ENCODE measurements around the gene SATB1. TPM values are rescaled to one million over a fixed set of nuclear protein-coding genes. Genes with fewer than 3 reads are reported as not detected.

Gene SATB1
- total and polyA plus RNA-seq, 2 experiments from 2014 or later: 17.4 to 28.9 TPM

DNA sequence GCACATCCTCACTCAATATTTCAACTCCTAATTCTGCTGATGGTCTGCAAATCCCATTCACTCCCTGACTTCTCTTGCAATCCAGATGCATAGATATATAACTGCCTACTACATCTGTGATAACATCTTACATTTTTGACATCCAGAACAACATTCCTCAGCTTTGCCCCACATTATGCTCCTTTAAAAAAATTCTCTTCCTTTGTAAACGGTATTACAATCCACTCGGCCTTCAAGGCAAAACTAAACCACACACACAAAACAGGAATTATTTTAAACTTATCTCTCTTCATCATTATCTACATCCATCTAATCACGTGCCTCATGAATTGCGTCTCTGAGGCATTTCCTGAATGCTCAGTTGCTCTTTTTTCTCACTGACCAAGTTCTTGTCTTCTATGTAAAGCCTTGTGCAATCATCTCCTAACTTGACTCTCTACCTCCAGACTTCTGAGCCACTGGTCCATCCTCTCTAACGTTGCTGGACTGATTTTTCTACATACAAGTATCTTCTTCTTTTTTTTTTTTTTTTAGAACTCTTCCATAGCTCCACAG, 117.0 kb downstream of the SATB1 start (continued):
- TF ChIP-seq REST (IDR thresholded peaks at IDR 0.05; ENCODE audit: unreplicated experiment): no peak
- no peak for TF ChIP-seq STAT1 (IDR thresholded peaks at IDR 0.05; ENCODE audit: unreplicated experiment)

DNA sequence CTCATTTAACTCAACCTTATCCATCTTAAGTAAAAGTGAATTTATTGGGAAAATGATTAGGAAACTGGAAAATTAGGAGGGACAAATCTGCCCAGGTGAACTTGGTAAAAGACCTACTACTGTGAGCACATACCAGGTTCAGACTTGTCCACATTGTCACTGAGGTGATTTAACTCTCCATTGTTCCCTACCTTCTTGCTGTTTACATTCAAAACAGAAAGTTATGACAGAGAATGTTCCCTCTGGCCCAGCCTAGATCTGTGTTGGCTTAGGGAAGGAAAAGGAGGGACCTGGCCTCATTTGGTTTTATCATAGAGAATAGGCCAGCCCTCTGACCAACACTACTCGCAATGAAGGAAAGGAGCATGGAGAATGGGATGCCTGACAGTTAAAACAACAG, 117.6 kb downstream of the SATB1 start:
- H3K4me1 Mint-ChIP-seq: no peaks in the 10 kb centered on the region; the same call in 2 of the 3 replicates
- TF ChIP-seq ZNF331 (CRISPR knock-in tag; IDR thresholded peaks at IDR 0.05; ENCODE audit: low read depth) (no peak), STAT1 (IDR thresholded peaks at IDR 0.05; ENCODE audit: unreplicated experiment) (no peak)
- TF ChIP-seq, protein P1, sequence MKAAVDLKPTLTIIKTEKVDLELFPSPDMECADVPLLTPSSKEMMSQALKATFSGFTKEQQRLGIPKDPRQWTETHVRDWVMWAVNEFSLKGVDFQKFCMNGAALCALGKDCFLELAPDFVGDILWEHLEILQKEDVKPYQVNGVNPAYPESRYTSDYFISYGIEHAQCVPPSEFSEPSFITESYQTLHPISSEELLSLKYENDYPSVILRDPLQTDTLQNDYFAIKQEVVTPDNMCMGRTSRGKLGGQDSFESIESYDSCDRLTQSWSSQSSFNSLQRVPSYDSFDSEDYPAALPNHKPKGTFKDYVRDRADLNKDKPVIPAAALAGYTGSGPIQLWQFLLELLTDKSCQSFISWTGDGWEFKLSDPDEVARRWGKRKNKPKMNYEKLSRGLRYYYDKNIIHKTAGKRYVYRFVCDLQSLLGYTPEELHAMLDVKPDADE (IDR thresholded peaks at IDR 0.05): no peak
- no peak for ATAC-seq

GRCh38 chr3:18302517-18302916, 122.6 kb downstream of the SATB1 start:
- H3K9me3 Mint-ChIP-seq: 0 out of 3 replicates have a peak, but pooled peaks cover 2% of the 10 kb centered on the region
- Histone ChIP-seq H2AFZ (no peak overlapping the region), H3K79me2 (replicated peaks; ENCODE audit: insufficient read depth) (no peaks in the 10 kb centered on the region), H3K4me2 (no peak overlapping the region), H3K9me2 (ENCODE audit: insufficient read depth) (0 out of 2 replicates have a peak, but pooled peaks cover 3% of the 10 kb centered on the region), H3K27me3 (ENCODE audit: insufficient read depth) (no peaks in the 10 kb centered on the region), H4K20me1 (replicated peaks; ENCODE audit: insufficient read depth) (no peaks in the 10 kb centered on the region), H3K4me3 (no peak overlapping the region), H3K27ac (ENCODE audit: low read depth) (no peak overlapping the region), H3K4me1 (ENCODE audit: insufficient read depth) (no peaks in the 10 kb centered on the region), H3K36me3 (ENCODE audit: insufficient read depth) (no peaks in the 10 kb centered on the region), H3F3A (replicated peaks; ENCODE audit: low read depth) (no peaks in the 10 kb centered on the region)
- no peak overlapping the region for H3K4me3 Mint-ChIP-seq
- H3K36me3 Mint-ChIP-seq (ENCODE audit: low read depth): 0 out of 3 replicates have a peak, but pooled peaks cover under 1% of the 10 kb centered on the region
- DNase-seq (ENCODE audit: low spot score) (no peak), ATAC-seq (no peak)
- no peak overlapping the region for H3K27ac Mint-ChIP-seq
- H3K4me1 Mint-ChIP-seq: no peaks in the 10 kb centered on the region
- H3K27me3 Mint-ChIP-seq (ENCODE audit: insufficient read depth, low read depth, poor library complexity): no peaks in the 10 kb centered on the region
- TF ChIP-seq ZNF114 (CRISPR knock-in tag; IDR thresholded peaks at IDR 0.05): no peak
- no peak for TF ChIP-seq CTCF (conservative IDR thresholded peaks at IDR 0.05; ENCODE audit: low read depth in 2 of 2)
- no peak for TF ChIP-seq EZH2phosphoT487 (IDR thresholded peaks at IDR 0.05; ENCODE audit: unreplicated experiment)
- TF ChIP-seq ZNF331 (CRISPR knock-in tag; IDR thresholded peaks at IDR 0.05; ENCODE audit: low read depth): no peak
- no peak for TF ChIP-seq CREB1 (CRISPR knock-in tag; IDR thresholded peaks at IDR 0.05; ENCODE audit: low read depth)
- TF ChIP-seq REST (IDR thresholded peaks at IDR 0.05; ENCODE audit: unreplicated experiment): no peak
- TF ChIP-seq STAT1 (IDR thresholded peaks at IDR 0.05; ENCODE audit: unreplicated experiment): no peak
- no peak for TF ChIP-seq JUNB (IDR thresholded peaks at IDR 0.05; ENCODE audit: unreplicated experiment)
- no peak for TF ChIP-seq EZH2 (IDR thresholded peaks at IDR 0.05; ENCODE audit: low read depth, unreplicated experiment)
- no peak for TF ChIP-seq POLR2AphosphoS5 (IDR thresholded peaks at IDR 0.05; ENCODE audit: low read depth)

More for the DNA sequence above, 117.6 kb downstream of the SATB1 start:
- H3K27me3 Mint-ChIP-seq (ENCODE audit: insufficient read depth, low read depth, poor library complexity): no peaks in the 10 kb centered on the region
- DNase-seq (ENCODE audit: low spot score): no peak
- no peaks in the 10 kb centered on the region for H3K36me3 Mint-ChIP-seq (ENCODE audit: low read depth)
- Histone ChIP-seq H3K9me2 (ENCODE audit: insufficient read depth) (0 out of 2 replicates have a peak, but pooled peaks cover 3% of the 10 kb centered on the region), H3K4me1 (ENCODE audit: insufficient read depth) (no peaks in the 10 kb centered on the region), H3K4me3 (no peak overlapping the region), H3K36me3 (ENCODE audit: insufficient read depth) (no peaks in the 10 kb centered on the region), H3F3A (replicated peaks; ENCODE audit: low read depth) (no peaks in the 10 kb centered on the region), H4K20me1 (replicated peaks; ENCODE audit: insufficient read depth) (no peaks in the 10 kb centered on the region), H3K27me3 (ENCODE audit: insufficient read depth) (no peaks in the 10 kb centered on the region), H3K27ac (ENCODE audit: low read depth) (no peak overlapping the region), H3K4me2 (no peak overlapping the region), H2AFZ (no peak overlapping the region), H3K79me2 (replicated peaks; ENCODE audit: insufficient read depth) (no peaks in the 10 kb centered on the region)
- H3K27ac Mint-ChIP-seq: no peak overlapping the region
- no peak overlapping the region for H3K4me3 Mint-ChIP-seq
- H3K9me3 Mint-ChIP-seq: no peaks in the 10 kb centered on the region
